H1 (cell line): Measurements from ENCODE around the gene RPS6KC1. TPM values are rescaled to one million over a fixed set of nuclear protein-coding genes. Genes with fewer than 3 reads are reported as not detected.

Experiments used
- CTCF ChIA-PET: fragments of 300-600 bp; sonication (Branson Sonifier 250); formaldehyde crosslinking; loops from one replicate; lab custom pipeline; 2021; ENCODE audit not compliant: partially characterized antibody; lab: Charles Lee
- POLR2A ChIA-PET: fragments of 300-600 bp; sonication (Branson Sonifier 250); formaldehyde crosslinking; loops from one replicate; lab custom pipeline; 2021; ENCODE audit warnings: inconsistent platforms; ENCODE audit not compliant: partially characterized antibody; lab: Charles Lee
- DNase-seq, 2 experiments: peaks; one replicate each; pipeline versions ENCODE4 v3.0.0 to v3.0.0-alpha.2; 2010 to 2022; ENCODE audit warnings: low spot score in 2 of 2, low read depth in 1 of 2, mixed read lengths in 1 of 2
- FAIRE-seq: peaks from 2 replicates; lab custom pipeline; 2011; peaks lifted over from hg19 to GRCh38; lab: Jason Lieb, UNC
- H2AFZ ChIP-seq: 2 replicates; pipeline ENCODE4 v1.8.1; 2012; ENCODE audit warnings: low read length, inconsistent platforms
- H2AK5ac ChIP-seq: 2 replicates; pipeline ENCODE4 v1.6.1; 2013; ENCODE audit warnings: low read depth, low read length
- H2BK120ac ChIP-seq: replicated peaks from 2 replicates; pipeline ENCODE3; 2013; ENCODE audit warnings: low read depth, low read length, inconsistent platforms
- H2BK12ac ChIP-seq: 2 replicates; pipeline ENCODE4 v1.6.1; 2013; ENCODE audit warnings: low read depth, low read length
- H2BK15ac ChIP-seq: 2 replicates; pipeline ENCODE4 v1.6.1; 2013; ENCODE audit warnings: low read length
- H2BK20ac ChIP-seq: 2 replicates; pipeline ENCODE4 v1.6.1; 2013; ENCODE audit warnings: low read length
- H2BK5ac ChIP-seq: 2 replicates; pipeline ENCODE4 v1.6.1; 2013; ENCODE audit warnings: low read depth, low read length
- H3K14ac ChIP-seq: 2 replicates; pipeline ENCODE4 v1.6.1; 2013; ENCODE audit warnings: inconsistent platforms; ENCODE audit not compliant: insufficient read length
- H3K18ac ChIP-seq: 2 replicates; pipeline ENCODE4 v1.6.1; 2013; ENCODE audit warnings: low read length; ENCODE audit errors: extremely low read depth
- H3K23ac ChIP-seq: 2 replicates; pipeline ENCODE4 v1.6.1; 2013; ENCODE audit warnings: inconsistent platforms; ENCODE audit not compliant: insufficient read length
- H3K23me2 ChIP-seq: 2 replicates; pipeline ENCODE4 v1.6.1; 2013; ENCODE audit warnings: low read depth, low read length
- H3K27ac ChIP-seq: 2 replicates; pipeline ENCODE4 v1.6.1; 2011; ENCODE audit warnings: low read depth, low read length, inconsistent platforms
- H3K27me3 ChIP-seq, 4 experiments: replicated peaks in 1 of 4; 1 replicate in 1 of 4; 2 replicates in 3 of 4; pipeline versions ENCODE4 v1.6.1 to v1.8.1; 2011 to 2013; ENCODE audit warnings: low read length in 3 of 4, mild to moderate bottlenecking in 3 of 4, inconsistent platforms in 2 of 4, mixed read lengths in 2 of 4, moderate library complexity in 1 of 4; ENCODE audit not compliant: control insufficient read depth in 3 of 4, insufficient read depth in 3 of 4; ENCODE audit errors: extremely low read depth in 1 of 4
- H3K36me3 ChIP-seq, 4 experiments: 2 replicates each; pipeline versions ENCODE4 v1.6.1 to v1.8.1; 2011 to 2013; ENCODE audit warnings: mild to moderate bottlenecking in 4 of 4, low read length in 3 of 4, moderate library complexity in 2 of 4, control low read depth in 1 of 4, inconsistent platforms in 1 of 4; ENCODE audit not compliant: insufficient read depth in 4 of 4, control insufficient read depth in 2 of 4
- H3K4ac ChIP-seq: replicated peaks from 2 replicates; pipeline ENCODE3; 2013; ENCODE audit warnings: low read length, low read depth, mixed read lengths, inconsistent platforms; ENCODE audit not compliant: insufficient read length
- H3K4me1 ChIP-seq, 4 experiments: replicated peaks in 1 of 4; 1 replicate in 1 of 4; 2 replicates in 3 of 4; pipeline versions ENCODE4 v1.6.1 to v1.8.1; 2011 to 2013; ENCODE audit warnings: low read length in 3 of 4, inconsistent platforms in 2 of 4, mixed read lengths in 1 of 4; ENCODE audit not compliant: insufficient read depth in 4 of 4, control insufficient read depth in 3 of 4
- H3K4me2 ChIP-seq, 2 experiments: 2 replicates each; pipeline versions ENCODE4 v1.6.1 to v1.8.1; 2011 to 2013; ENCODE audit warnings: low read depth in 2 of 2, low read length in 2 of 2, control low read depth in 1 of 2, inconsistent platforms in 1 of 2, mild to moderate bottlenecking in 1 of 2; ENCODE audit not compliant: insufficient read depth in 1 of 2
- H3K4me3 ChIP-seq, 4 experiments: fragments of 200-600, 300-600 bp in 1 of 4; sonication (generic), shearing (Covaris generic), sonication (Bioruptor Twin) in 1 of 4; 2 replicates each; pipeline versions ENCODE4 v1.5.1 to v1.8.1; 2011 to 2016; ENCODE audit warnings: low read length in 4 of 4, low read depth in 3 of 4, control low read depth in 2 of 4, inconsistent platforms in 2 of 4, mild to moderate bottlenecking in 2 of 4, mixed read lengths in 1 of 4, moderate library complexity in 1 of 4; ENCODE audit not compliant: insufficient read depth in 2 of 4; ENCODE audit errors: extremely low read depth in 1 of 4
- H3K56ac ChIP-seq: replicated peaks from 2 replicates; pipeline ENCODE3; 2013; ENCODE audit warnings: low read depth, mild to moderate bottlenecking, mixed read lengths, low read length, inconsistent platforms; ENCODE audit not compliant: insufficient read length
- H3K79me1 ChIP-seq: 2 replicates; pipeline ENCODE4 v1.6.1; 2013; ENCODE audit warnings: low read depth, low read length, control low read depth
- H3K79me2 ChIP-seq, 2 experiments: 2 replicates each; pipeline versions ENCODE4 v1.6.1 to v1.8.1; 2012 to 2013; ENCODE audit warnings: low read length in 2 of 2, mild to moderate bottlenecking in 2 of 2, inconsistent platforms in 1 of 2; ENCODE audit not compliant: insufficient read depth in 2 of 2, control insufficient read depth in 1 of 2
- H3K9ac ChIP-seq, 4 experiments: replicated peaks in 1 of 4; 1 replicate in 1 of 4; 2 replicates in 3 of 4; pipeline versions ENCODE4 v1.6.1 to v1.8.1; 2011 to 2013; ENCODE audit warnings: low read depth in 3 of 4, low read length in 3 of 4, control low read depth in 2 of 4, mild to moderate bottlenecking in 2 of 4, moderate library complexity in 2 of 4, inconsistent platforms in 1 of 4; ENCODE audit errors: extremely low read depth in 1 of 4
- H3K9me3 ChIP-seq, 2 experiments: 2 replicates each; pipeline versions ENCODE4 v1.6.1 to v1.8.1; 2012 to 2013; ENCODE audit warnings: mild to moderate bottlenecking in 2 of 2, moderate library complexity in 2 of 2, control low read depth in 1 of 2, inconsistent platforms in 1 of 2, low read depth in 1 of 2, low read length in 1 of 2, mixed read lengths in 1 of 2; ENCODE audit not compliant: insufficient read depth in 2 of 2
- H4K20me1 ChIP-seq, 2 experiments: replicated peaks in 1 of 2; 2 replicates each; pipeline versions ENCODE3 to v1.8.1; 2011 to 2013; ENCODE audit warnings: inconsistent platforms in 2 of 2, low read length in 2 of 2, mild to moderate bottlenecking in 1 of 2; ENCODE audit not compliant: insufficient read depth in 2 of 2, control insufficient read depth in 1 of 2
- H4K5ac ChIP-seq: 2 replicates; pipeline ENCODE4 v1.6.1; 2013; ENCODE audit warnings: low read length, low read depth, mixed read lengths, inconsistent platforms; ENCODE audit not compliant: insufficient read length
- H4K8ac ChIP-seq: 2 replicates; pipeline ENCODE4 v1.8.0; 2013; ENCODE audit warnings: mild to moderate bottlenecking, moderate library complexity, low read length, inconsistent platforms; ENCODE audit not compliant: insufficient read depth; ENCODE audit errors: extremely low read depth
- H4K91ac ChIP-seq: replicated peaks from 2 replicates; pipeline ENCODE3; 2013; ENCODE audit warnings: low read length, mixed read lengths, inconsistent platforms; ENCODE audit not compliant: insufficient read length
- CHD2 ChIP-seq: IDR thresholded peaks from 2 replicates; pipeline ENCODE4 v1.6.1; 2012; ENCODE audit warnings: low read length, improper control_type of control experiment
- KDM4A ChIP-seq: IDR thresholded peaks from one replicate; pipeline ENCODE4 v1.7.1; 2012; ENCODE audit warnings: low read depth, mild to moderate bottlenecking, moderate library complexity, low read length, inconsistent platforms; ENCODE audit not compliant: severe bottlenecking
- YY1 ChIP-seq: IDR thresholded peaks from 2 replicates; pipeline ENCODE4 v1.6.1; 2011; ENCODE audit warnings: low read depth, mild to moderate bottlenecking, low read length
- ZNF274 ChIP-seq: IDR thresholded peaks from 2 replicates; pipeline ENCODE4 v1.7.0; 2012; ENCODE audit warnings: low read length, borderline replicate concordance; ENCODE audit errors: extremely low read depth
- WGBS, 2 experiments: shearing (Covaris generic) in 1 of 2; methylation state at CpG; one replicate each; pipeline versions ENCODE4 v1.1.6 to v1.1.7; 2013 to 2015; ENCODE audit warnings: low lambda C conversion rate in 2 of 2, mixed read lengths in 2 of 2, inconsistent platforms in 1 of 2, low coverage in 1 of 2, missing lambda C conversion rate in 1 of 2; ENCODE audit not compliant: insufficient replicate concordance in 2 of 2, insufficient coverage in 1 of 2, insufficient read length in 1 of 2; ENCODE audit errors: extremely low coverage in 1 of 2, missing lambda C conversion rate in 1 of 2; 5-methylcytosine and 5-hydroxymethylcytosine counted together
- polyA plus RNA-seq, 7 experiments: library from polyadenylated mRNA; depleted of rRNA in 3 of 7; stranded (reverse) in 5 of 7; unstranded in 2 of 7; fragments of >200 nt in 5 of 7; fragments of 200-250 nt in 2 of 7; gene quantifications; 1 replicate in 5 of 7; 2 replicates in 1 of 7; 4 replicates in 1 of 7; pipeline versions ENCODE4 v1.2.1 to v1.2.3, GENCODE V29; 2011 to 2013; ENCODE audit warnings: missing spikeins in 2 of 7, mixed read lengths in 2 of 7
- total RNA-seq: library from RNA; stranded (reverse); fragmentation: NEBNext Ultra II Directional; extraction: Animal tissue kit (Norgen Biotek cat#: 25700); gene quantifications from 2 replicates; pipeline ENCODE4 v1.2.1, GENCODE V29; 2021
- TF ChIP-seq, protein P1 (sequence below): IDR thresholded peaks from 2 replicates; pipeline ENCODE4 v1.6.1; 2011; ENCODE audit warnings: low read depth, mild to moderate bottlenecking, low read length; ENCODE audit not compliant: insufficient read depth

The RPS6KC1 gene
- total and polyA plus RNA-seq, 2 of the 8 experiments (the other 6 are each of a cell fraction or from before 2014, with no cell fraction given) = 4.9 to 17.6 TPM

DNA sequence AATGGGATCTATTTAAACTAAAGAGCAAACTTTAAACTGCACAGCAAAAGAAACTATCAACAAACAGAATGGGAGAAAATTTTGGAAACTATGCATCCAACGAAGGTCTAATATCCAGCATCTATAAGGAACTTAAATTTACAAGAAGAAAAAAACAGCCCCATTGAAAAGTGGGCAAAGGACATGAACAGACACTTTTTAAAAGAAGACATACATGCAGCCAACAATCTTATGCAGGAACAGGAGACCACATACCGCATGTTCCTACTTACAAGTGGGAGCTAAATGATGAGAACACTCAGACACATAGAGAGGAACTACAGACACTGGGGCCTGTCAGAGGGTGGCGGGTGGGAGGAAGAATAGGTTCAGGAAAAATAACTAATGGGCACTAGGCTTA, 149.6 kb downstream of the RPS6KC1 start:
- Histone ChIP-seq H3K4ac (no peak overlapping the region), H2BK15ac (no peak overlapping the region), H3K79me2 (no peaks in the 10 kb centered on the region), H3K23me2 (no peaks in the 10 kb centered on the region), H4K8ac (no peak overlapping the region), H3K79me1 (no peaks in the 10 kb centered on the region), H3K4me2 (no peak overlapping the region), H2BK120ac (no peak overlapping the region), H3K9me3 (0 out of 4 replicates have a peak, but pooled peaks cover 0 to 2% of the 10 kb centered on the region in 2 experiments), H3K56ac (no peak overlapping the region), H3K18ac (no peak overlapping the region), H4K5ac (no peak overlapping the region), H2BK20ac (no peak overlapping the region), H3K27ac (no peak overlapping the region), H3K36me3 (no peaks in the 10 kb centered on the region), H3K23ac (no peak overlapping the region), H2AK5ac (no peak overlapping the region), H3K4me3 (no peak overlapping the region), H2BK12ac (no peak overlapping the region), H3K4me1 (no peaks in the 10 kb centered on the region), H3K27me3 (no peaks in the 10 kb centered on the region), H2AFZ (no peak overlapping the region), H3K9ac (no peak overlapping the region), H4K20me1 (no peaks in the 10 kb centered on the region), H2BK5ac (no peak overlapping the region), H3K14ac (no peak overlapping the region), H4K91ac (no peak overlapping the region)
- ChIA-PET CTCF (no interaction called here), POLR2A (no interaction called here)
- 100% methylated on average over 3 of the region's 3 CpGs; no CpG with 5 or more reads in 1 of the 2 experiments for whole genome bisulfite sequencing, 2 experiments
- DNase-seq = no peak
- FAIRE-seq = no peak
- no peak for TF ChIP-seq KDM4A
- no peak for TF ChIP-seq ZNF274
- TF ChIP-seq, protein P1, sequence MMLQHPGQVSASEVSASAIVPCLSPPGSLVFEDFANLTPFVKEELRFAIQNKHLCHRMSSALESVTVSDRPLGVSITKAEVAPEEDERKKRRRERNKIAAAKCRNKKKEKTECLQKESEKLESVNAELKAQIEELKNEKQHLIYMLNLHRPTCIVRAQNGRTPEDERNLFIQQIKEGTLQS = no peak
- TF ChIP-seq YY1 = no peak
- no peak for TF ChIP-seq CHD2
